Fibroblast of the aortic adventitia (primary cell): Measurements from ENCODE around the gene TMF1. TPM values are rescaled to one million over a fixed set of nuclear protein-coding genes. Genes with fewer than 3 reads are reported as not detected.

Source experiments
- DNase-seq: peaks from one replicate; pipeline ENCODE4 v3.0.0-alpha.2; 2010; ENCODE audit warnings: low read depth
- H3K4me3 ChIP-seq: 2 replicates; pipeline ENCODE4 v1.5.1; 2011; ENCODE audit warnings: low read depth, mild to moderate bottlenecking, control low read depth, low read length, moderate library complexity
- CTCF ChIP-seq: IDR thresholded peaks from 2 replicates; pipeline ENCODE4 v1.5.1; 2011; ENCODE audit warnings: mild to moderate bottlenecking, low read length, control low read depth, inconsistent platforms; ENCODE audit not compliant: insufficient read depth
- total RNA-seq: library from RNA; depleted of rRNA; stranded (reverse); fragments of >200 nt; gene quantifications from 2 replicates; pipeline ENCODE4 v1.2.3, GENCODE V29; 2012; ENCODE audit warnings: low replicate concordance

TMF1 gene
- total RNA-seq, 1 donor: 41.0 TPM

DNA sequence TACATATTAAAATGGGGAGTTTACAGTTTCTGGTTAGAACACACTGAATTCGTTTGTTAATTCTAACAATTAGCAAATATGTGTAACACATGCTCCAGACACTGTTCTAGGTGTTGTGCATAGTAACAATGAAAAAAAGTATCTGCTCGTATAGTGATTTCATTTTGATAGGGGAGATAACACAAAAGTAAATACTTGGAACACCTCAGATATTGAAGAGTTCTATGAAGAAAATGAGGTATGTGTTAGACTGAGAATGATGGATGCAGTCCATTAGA lies 6.8 kb upstream of the TMF1 start:
- no peak for DNase-seq
- TF ChIP-seq CTCF: no peak
- no peak overlapping the region for H3K4me3 ChIP-seq

- no peak for DNase-seq
- no peak for TF ChIP-seq CTCF
Measured at GRCh38 chr3:69058180-69058946, 6.2 kb upstream of the TMF1 start.

DNA sequence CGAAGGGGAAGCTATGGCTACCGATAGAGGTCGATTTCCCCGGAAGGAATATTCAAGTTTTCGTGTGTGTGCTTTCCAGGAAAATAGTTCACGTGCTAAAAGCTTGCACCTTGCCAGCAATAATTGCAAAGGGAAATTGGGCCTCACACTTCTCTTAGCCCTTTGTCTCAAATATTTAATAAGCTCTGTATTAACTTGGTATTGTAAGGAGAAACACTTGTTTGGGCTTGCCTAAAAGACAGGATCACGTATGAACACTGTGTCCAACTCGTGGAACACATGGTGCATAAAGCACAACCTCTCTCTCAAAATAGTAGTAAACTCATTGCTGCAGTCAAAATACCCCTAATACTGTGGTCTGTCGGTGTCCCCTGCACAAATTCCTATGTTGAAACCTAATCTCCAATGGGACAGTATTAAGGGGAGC lies 352 bp upstream of the TMF1 start:
- peak overlapping the region; percentile 93 for H3K4me3 ChIP-seq
- no peak for DNase-seq

More at GRCh38 chr3:69058180-69058946, 6.2 kb upstream of the TMF1 start:
- H3K4me3 ChIP-seq: no peak overlapping the region

DNA sequence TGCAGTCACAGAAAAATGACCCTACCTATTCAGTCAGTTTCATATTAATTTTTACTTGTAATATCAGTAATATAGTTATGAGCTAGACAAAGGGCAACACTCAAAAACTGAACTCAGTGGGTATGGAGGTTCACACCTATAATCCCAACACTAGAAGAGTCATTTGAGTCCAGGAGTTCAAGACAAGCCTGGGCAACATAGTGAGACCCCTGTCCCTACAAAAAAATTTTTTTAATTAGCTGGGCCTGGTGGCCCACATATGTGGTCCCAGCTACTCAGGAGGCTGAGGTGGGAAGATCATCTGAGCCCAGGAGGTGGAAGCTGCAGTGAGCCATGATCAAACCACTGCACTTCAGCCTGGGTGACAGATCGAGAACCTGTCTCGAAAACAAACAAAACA lies 3.1 kb downstream of the TMF1 start:
- no peak overlapping the region for H3K4me3 ChIP-seq
- no peak for DNase-seq
- no peak for TF ChIP-seq CTCF

More for the DNA sequence above, 352 bp upstream of the TMF1 start:
- no peak for TF ChIP-seq CTCF

GRCh38 chr3:69044608-69045007 lies 7.5 kb downstream of the TMF1 start:
- TF ChIP-seq CTCF: no peak
- H3K4me3 ChIP-seq: no peak overlapping the region
- DNase-seq: no peak

DNA sequence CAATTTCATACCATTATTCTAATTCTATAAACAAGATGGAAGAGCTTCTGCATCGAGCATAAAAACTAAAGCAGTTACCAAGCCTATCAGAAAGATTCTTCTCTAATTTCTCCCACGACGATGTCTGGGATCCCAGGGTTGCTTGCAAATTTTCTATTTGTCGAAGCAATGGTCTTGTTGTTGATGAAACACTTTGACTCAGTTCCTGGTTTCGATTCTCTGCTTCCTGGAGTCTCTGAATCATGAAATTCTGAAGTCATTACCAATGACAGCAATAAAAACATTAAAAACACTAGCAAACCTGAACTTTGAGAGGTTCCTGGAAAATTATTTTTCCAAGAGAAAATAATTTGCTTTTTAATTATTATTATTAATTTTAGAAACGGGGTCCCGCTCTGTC lies 18.7 kb downstream of the TMF1 start:
- DNase-seq: peak; percentile 51
- no peak overlapping the region for H3K4me3 ChIP-seq
- TF ChIP-seq CTCF: no peak

GRCh38 chr3:69032737-69033136 lies 19.4 kb downstream of the TMF1 start:
- TF ChIP-seq CTCF: no peak
- no peak overlapping the region for H3K4me3 ChIP-seq
- no peak for DNase-seq
